GM18907 (cell line): ENCODE measurements around the gene EPB41L3.
"Not testable (repeated sequence)": the region's sequence is repeated elsewhere in the genome, so short reads cannot be mapped to it uniquely, and the experiment has no call there.

Source experiments
- ATAC-seq: cut with Tn5 transposase; IDR thresholded peaks from one replicate; pipeline ENCODE4 v1.9.1; 2021; ENCODE audit warnings: mild to moderate bottlenecking, moderate library complexity; ENCODE audit not compliant: unreplicated experiment

EPB41L3 gene

GRCh38 chr18:5532066-5532465, 11.7 kb downstream of the EPB41L3 start:
- ATAC-seq: no peak

DNA sequence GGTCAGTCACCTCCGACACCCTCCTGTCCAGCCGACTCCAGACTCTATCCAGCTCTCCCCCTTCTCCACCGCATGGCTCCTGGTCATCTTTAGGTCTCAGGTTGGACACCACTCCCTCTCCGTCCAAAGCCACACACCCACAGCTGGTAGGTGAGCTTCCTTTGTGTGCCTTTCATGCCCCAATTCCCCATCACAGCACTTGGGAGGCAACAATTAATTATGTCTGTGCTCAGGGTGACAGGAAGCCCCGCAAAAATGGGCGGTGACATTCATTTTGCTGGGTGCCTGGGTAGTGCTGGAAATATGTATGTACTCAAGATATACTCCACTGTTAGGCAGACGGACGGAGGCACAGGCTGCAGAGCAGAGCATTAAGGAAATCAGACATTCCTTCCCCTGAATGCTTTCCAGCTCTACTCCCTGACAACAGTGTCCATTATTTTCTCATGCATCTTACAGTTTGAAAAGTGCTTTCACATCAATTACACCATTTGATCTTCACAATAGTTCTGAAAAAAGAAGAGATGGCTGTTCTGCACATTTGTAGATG, 13.1 kb downstream of the EPB41L3 start:
- ATAC-seq: no peak

DNA sequence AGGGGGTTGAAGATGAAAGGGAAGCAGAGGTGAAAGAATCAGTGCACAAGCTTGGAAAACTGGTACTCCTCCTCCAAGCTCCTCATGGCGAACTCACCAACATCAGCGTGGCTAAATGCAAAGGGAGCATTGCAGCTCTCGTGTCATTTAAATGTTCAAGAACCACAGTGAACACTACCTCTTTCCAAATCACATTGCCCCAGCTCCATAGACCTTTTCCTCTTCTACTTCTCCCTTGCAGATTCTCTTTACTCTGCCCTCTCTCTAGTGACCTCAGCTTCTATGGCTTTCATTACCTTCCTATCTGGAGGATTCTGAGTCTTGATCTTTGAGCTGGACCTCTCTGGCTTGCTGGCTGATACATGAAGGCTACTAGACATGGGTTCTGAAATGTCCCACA, 14.3 kb downstream of the EPB41L3 start:
- ATAC-seq: no peak

DNA sequence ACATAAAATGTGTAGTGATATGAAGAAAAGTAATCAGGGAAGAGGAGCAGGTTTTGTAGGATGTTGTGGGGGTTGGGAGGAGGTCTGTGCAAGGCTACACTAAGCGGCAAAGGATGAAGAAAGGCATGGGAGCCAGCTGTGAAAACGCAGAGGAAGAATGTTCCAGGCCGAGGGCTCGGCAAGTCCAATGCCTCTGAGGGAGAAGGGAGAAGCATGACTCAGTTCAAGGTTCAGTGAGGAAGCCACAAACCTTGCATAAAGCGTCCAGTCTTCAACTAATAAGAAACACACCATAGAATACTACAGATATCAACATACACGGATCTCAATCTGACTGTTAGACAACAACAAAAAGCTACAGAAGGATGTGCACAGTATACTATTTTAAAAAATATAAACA, 16.2 kb downstream of the EPB41L3 start:
- ATAC-seq: no peak

GRCh38 chr18:5524660-5525059, 19.1 kb downstream of the EPB41L3 start:
- no peak for ATAC-seq

DNA sequence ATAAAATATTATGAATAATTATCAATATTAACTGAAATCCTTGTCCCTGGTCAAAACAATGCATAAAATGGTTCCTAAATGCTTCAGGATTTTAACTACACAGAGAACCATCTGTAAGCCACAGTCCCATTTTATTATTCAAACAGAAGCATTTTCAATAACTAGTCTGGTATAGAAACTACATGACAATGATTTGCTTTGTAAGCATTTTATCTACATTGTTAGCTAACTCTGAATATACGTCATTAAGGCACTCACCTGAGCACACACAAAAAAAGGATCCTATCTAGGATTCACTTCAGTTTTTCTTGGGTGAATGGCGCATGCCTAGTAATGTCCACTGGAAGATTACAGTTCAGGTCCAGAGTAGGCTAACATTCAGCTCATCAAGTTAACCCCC, 22.8 kb downstream of the EPB41L3 start:
- no peak for ATAC-seq

GRCh38 chr18:5520464-5520863, 23.3 kb downstream of the EPB41L3 start:
- no peak for ATAC-seq

- no peak for ATAC-seq
Observed at GRCh38 chr18:5519448-5520298, 24.1 kb downstream of the EPB41L3 start.

DNA sequence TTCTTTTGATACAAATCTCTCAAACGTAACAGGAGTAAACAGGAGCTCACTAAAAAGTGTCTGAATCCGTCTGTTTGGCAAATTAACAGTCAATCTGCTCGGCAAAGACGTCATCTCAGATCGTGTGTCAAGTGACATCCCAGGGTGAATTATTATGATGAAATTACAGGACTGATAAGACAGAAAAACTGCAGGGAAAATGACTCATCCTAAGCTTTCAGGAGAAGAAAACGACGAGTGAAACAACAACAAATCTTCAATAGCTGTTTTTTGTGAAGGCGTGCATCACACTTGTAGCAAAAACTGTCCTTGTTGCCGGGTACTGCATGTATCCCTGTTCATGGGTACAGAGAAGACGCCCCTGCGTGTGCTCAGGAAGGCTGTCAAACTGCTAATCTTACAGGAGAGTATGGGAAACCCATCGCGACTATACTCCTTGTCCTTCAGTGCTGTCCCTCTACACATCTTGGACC, 24.9 kb downstream of the EPB41L3 start:
- ATAC-seq: no peak

- ATAC-seq: no peak
Observed at GRCh38 chr18:5518179-5518770, 25.5 kb downstream of the EPB41L3 start.

DNA sequence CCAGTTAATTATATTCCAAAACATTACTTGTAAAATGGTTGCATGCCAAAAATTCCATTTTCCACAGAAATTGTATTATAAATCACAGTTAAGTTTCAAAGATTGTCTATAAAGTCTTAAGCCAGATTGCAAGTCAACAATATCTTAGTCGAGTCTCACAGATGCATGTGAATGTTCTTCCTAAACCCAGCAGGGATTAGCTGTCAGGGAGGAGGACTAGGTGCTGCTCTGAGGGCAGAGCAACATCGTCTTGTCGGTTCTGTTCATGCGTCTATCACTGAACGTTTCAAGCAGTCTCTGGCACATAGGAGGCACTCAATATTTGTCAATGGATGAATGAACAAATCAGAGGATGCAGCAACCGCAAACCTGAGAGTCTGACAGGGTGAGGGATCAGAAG, 27.0 kb downstream of the EPB41L3 start:
- no peak for ATAC-seq

GRCh38 chr18:5515011-5515784, 28.6 kb downstream of the EPB41L3 start:
- no peak for ATAC-seq

DNA sequence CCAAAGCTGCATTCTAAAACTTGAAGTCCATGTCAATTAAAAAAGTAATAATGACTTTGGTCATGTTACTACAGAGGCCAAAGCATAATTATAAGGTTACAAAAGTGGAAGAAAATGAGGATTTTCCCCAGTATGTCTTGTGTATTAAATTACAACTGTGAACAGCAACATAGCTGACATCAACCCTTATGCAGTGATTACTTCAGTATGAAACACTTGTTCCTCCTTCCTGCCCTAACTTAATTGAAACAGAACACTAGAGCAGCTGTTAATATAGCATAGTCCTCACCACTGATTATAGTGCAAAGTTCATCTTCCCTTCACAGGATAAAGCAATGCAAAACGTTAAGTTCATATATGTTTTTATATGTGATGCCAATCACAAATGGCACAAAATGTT, 29.9 kb downstream of the EPB41L3 start:
- no peak for ATAC-seq

GRCh38 chr18:5512176-5512575, 31.6 kb downstream of the EPB41L3 start:
- ATAC-seq: no peak

- ATAC-seq: not testable (repeated sequence)
Observed at GRCh38 chr18:5511541-5511940, 32.3 kb downstream of the EPB41L3 start.

DNA sequence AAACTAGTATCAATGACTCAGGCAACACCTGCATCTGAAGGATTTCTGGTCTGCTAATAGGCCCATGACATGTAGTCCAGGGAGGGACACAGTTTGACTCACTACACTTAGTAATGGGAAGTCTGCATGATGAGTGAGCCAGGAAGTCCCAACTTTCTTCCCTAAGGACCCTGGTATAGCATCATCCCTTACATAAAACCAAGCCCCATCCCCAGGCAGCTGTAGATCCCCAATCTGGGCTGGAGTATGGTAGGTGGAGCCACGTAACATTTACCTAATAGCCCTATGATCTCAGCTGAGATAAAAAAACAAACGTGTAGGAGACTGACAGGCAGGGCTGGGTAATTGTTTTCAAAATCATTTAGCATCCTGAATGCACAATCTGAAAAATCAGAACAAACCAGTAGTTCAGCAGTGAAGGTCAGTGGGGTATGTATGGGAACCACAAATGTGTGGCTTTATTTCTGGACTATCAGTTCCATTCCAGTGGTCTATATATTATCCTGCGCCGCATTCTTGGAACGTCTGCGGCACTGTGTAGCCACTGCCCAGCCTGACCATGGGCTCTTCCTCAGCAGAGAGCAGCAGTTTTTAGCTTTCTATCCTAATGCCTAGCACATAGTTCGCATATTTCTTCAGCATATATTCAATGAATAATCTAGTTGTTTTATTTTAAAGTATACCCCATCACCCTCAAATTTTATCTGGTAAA, 33.5 kb downstream of the EPB41L3 start:
- no peak for ATAC-seq

GRCh38 chr18:5508821-5509220, 35.0 kb downstream of the EPB41L3 start:
- no peak for ATAC-seq

DNA sequence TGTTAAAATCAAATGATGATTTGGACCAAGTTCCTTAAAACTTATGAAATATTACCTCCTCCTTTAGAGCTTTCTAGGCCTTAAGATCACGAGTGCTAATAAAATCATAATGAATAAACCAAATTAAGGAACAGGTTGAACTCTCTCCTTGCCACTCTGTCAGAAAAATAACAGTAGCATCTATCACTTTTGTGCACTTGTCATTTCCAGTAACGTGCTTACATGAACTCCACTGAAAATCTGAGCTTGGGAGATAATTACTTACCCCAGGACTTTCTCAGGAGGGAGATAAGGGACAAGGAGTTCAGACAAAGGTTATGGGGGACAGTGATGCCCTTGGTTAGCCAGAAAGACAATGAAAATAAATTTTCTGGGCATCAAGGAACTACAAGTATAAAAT, 36.0 kb downstream of the EPB41L3 start:
- ATAC-seq: no peak

GRCh38 chr18:5506174-5506573, 37.6 kb downstream of the EPB41L3 start:
- no peak for ATAC-seq

DNA sequence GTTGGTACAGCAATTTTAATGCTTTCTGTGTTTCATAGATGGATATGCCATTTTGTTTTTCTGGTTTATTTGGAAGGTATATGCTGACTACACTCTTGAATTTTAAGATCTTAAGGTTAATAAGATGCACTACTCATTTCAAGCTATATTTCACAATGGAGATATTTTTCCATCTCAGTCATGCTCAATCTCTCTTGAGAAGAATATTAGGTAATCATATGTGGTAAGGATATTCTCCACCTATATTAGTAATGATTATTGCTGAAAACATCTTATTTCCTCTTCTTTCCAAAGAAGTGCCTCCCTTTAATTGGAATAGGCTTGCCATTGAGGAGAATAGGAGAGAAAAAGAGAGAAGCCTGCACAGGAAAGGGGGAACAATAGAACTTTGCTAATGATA, 40.1 kb downstream of the EPB41L3 start:
- no peak for ATAC-seq
